VCaP (cell line): Measurements from ENCODE around the gene KRTAP3-1.

Experiments
- H3K27ac ChIP-seq: fragments of 450-650 bp; 2 replicates; pipeline ENCODE4 v1.5.1; 2017
- CTCF ChIP-seq: fragments of 450-650 bp; conservative IDR thresholded peaks from 2 replicates; pipeline ENCODE4 v1.5.1; 2017; ENCODE audit warnings: mild to moderate bottlenecking, moderate library complexity

KRTAP3-1 gene

GRCh38 chr17:41020336-41020735, 11.4 kb upstream of the KRTAP3-1 start:
- TF ChIP-seq CTCF: no peak
- H3K27ac ChIP-seq: no peak overlapping the region

- TF ChIP-seq CTCF: no peak
- H3K27ac ChIP-seq: no peak overlapping the region
These were observed 10.5 kb upstream of the KRTAP3-1 start for GRCh38 chr17:41019415-41019814.

GRCh38 chr17:41018541-41018940, 9.6 kb upstream of the KRTAP3-1 start:
- no peak for TF ChIP-seq CTCF
- H3K27ac ChIP-seq: no peak overlapping the region

DNA sequence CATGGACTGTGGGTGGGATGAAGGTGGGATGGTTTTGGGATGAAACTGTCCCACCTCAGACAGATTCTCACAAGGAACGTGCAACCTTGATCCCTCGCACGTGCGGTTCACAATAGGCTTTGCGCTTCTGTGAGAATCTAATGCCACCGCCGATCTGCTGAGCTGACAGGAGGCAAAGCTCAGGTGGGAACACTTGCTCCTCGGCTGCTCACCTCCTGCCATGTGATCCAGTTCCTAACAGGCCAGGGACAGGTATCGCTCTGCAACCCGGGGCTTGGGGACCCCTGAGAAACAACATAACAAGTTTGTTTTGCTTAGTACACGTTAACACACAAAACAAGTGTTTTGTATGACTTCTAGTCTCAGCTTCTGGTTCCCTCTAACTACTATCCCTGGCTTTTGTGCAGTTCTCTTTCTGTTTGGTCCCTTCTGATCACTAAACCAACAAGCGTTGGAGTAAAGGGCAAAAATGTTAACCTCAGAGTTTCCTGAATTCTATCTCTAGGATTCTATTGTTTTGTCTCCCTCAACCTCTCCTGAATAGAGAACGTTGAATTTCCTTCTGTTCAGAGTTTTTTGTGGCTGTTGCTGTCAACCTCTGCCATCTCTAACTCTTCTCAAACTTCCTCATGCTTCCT, 7.8 kb upstream of the KRTAP3-1 start:
- no peak overlapping the region for H3K27ac ChIP-seq
- no peak for TF ChIP-seq CTCF

DNA sequence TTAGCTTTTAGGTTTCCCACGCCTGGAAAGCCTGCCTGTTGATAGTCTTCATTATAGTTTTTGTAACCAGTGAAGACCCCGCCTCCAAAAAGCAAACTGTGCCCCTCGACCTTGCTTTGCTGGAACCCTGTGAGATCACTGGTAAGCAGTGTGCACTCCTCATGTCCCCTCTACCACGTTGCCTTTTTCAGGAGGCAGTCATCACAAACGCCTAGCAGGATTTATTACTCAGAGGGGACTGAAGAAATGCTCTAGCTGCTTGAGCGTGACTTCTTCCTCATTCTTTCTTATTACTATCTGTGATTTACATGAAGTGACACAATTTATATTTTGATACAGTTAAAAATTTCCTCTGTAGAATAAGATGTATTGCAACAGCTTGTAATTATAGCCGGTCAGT, 6.5 kb upstream of the KRTAP3-1 start:
- no peak for TF ChIP-seq CTCF
- H3K27ac ChIP-seq: no peak overlapping the region

DNA sequence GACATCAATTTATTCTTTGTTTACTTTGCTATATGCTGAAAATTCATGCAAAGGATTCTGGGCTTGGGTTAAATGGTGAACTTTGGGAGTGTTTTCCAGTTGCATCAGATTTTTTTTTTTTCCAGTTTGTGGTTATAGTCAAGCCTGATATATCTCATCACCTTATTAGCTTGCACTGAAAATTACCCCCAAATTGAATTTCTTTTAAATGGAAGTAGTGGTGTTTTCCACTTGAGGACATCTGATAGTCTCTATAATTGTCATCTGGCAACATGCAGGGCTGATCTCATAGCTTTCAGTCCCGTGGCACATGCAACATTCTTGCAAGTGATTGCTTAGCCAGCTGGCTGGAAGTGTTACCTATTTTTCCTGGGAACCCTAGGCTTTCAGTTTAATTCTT, 4.7 kb upstream of the KRTAP3-1 start:
- no peak for TF ChIP-seq CTCF
- H3K27ac ChIP-seq: no peak overlapping the region

GRCh38 chr17:41013181-41013580, 4.3 kb upstream of the KRTAP3-1 start:
- no peak for TF ChIP-seq CTCF

More at GRCh38 chr17:41013181-41013580, 4.3 kb upstream of the KRTAP3-1 start:
- no peak overlapping the region for H3K27ac ChIP-seq
